ENCODE results near the gene EPS8.
A peak's percentile ranks its signal among the peaks of the same experiment; 100 is the strongest.

EPS8 gene

DNA sequence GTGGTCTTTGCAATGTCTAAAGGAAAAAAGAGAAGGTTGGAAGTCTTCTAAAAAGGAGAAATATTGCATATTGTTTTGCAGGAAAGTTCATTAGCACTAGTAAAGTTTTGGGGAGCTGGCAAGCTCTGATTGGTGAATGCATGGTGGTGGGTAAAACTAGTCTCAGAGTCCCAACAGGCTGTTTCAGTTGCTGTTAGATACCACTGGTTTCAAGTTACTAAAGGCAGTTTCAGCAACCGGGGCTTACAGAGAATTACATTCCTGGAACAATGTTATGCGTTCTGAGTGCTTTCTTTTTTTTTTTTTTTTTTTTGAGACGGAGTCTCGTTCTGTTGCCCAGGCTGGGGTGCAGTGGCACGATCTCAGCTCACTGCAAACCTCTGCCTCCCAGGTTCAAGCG, 208.2 kb downstream of the EPS8 start:
- no peaks in the 10 kb centered on the region for H3K4me1 ChIP-seq (ENCODE audit: insufficient read depth, low read length, poor library complexity, severe bottlenecking)
- H3K9me3 ChIP-seq (ENCODE audit: insufficient read depth, low read depth, low read length): no peaks in the 10 kb centered on the region
- no peaks in the 10 kb centered on the region for H3F3A ChIP-seq (ENCODE audit: low read depth)
- H3K9me2 ChIP-seq (replicated peaks; ENCODE audit: low read depth, low read length): no peaks in the 10 kb centered on the region
- H3K4me2 ChIP-seq (ENCODE audit: low read depth, low read length, poor library complexity, severe bottlenecking): no peak overlapping the region
- no peak overlapping the region for H3K9ac ChIP-seq (ENCODE audit: low read depth, low read length, poor library complexity, severe bottlenecking)
- H3K4me3 ChIP-seq (ENCODE audit: low read length, poor library complexity, severe bottlenecking): no peak overlapping the region
- no peaks in the 10 kb centered on the region for H4K20me1 ChIP-seq (ENCODE audit: insufficient read depth, low read length, poor library complexity, severe bottlenecking)
- no peak for TF ChIP-seq EZH2phosphoT487 (IDR thresholded peaks at IDR 0.05; ENCODE audit: borderline replicate concordance)
- TF ChIP-seq, protein P1, sequence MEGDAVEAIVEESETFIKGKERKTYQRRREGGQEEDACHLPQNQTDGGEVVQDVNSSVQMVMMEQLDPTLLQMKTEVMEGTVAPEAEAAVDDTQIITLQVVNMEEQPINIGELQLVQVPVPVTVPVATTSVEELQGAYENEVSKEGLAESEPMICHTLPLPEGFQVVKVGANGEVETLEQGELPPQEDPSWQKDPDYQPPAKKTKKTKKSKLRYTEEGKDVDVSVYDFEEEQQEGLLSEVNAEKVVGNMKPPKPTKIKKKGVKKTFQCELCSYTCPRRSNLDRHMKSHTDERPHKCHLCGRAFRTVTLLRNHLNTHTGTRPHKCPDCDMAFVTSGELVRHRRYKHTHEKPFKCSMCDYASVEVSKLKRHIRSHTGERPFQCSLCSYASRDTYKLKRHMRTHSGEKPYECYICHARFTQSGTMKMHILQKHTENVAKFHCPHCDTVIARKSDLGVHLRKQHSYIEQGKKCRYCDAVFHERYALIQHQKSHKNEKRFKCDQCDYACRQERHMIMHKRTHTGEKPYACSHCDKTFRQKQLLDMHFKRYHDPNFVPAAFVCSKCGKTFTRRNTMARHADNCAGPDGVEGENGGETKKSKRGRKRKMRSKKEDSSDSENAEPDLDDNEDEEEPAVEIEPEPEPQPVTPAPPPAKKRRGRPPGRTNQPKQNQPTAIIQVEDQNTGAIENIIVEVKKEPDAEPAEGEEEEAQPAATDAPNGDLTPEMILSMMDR (conservative IDR thresholded peaks at IDR 0.05; ENCODE audit: low read length): no peak
- no peak overlapping the region for H2AFZ ChIP-seq (ENCODE audit: low read length)
- H3K36me3 ChIP-seq (ENCODE audit: insufficient read depth, low read length): no peaks in the 10 kb centered on the region
- no peaks in the 10 kb centered on the region for H3K79me2 ChIP-seq (ENCODE audit: insufficient read depth, low read length)
- H3K27me3 ChIP-seq (ENCODE audit: insufficient read depth, low read length, poor library complexity, severe bottlenecking): no peaks in the 10 kb centered on the region

DNA sequence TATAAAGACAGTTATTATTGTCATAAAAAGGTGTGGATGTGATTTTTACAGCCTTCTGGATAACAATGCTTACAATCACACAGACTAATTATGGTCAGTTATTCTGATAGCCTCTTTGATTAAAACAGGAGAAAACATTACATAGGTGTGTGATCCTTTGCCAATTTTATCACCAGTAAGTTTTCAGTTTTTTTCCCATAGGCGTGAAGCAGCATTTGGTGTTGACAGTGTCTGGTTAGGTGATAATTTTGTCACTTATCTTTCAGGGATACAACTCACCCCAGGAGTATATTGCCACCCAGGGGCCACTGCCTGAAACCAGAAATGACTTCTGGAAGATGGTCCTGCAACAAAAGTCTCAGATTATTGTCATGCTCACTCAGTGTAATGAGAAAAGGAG, 208.8 kb downstream of the EPS8 start:
- Histone ChIP-seq H3K9me3 (ENCODE audit: insufficient read depth, low read depth, low read length) (no peaks in the 10 kb centered on the region), H3K4me1 (ENCODE audit: insufficient read depth, low read length, poor library complexity, severe bottlenecking) (no peaks in the 10 kb centered on the region), H3K27me3 (ENCODE audit: insufficient read depth, low read length, poor library complexity, severe bottlenecking) (no peaks in the 10 kb centered on the region), H3K4me3 (ENCODE audit: low read length, poor library complexity, severe bottlenecking) (no peak overlapping the region), H3F3A (ENCODE audit: low read depth) (no peaks in the 10 kb centered on the region), H2AFZ (ENCODE audit: low read length) (no peak overlapping the region), H3K9ac (ENCODE audit: low read depth, low read length, poor library complexity, severe bottlenecking) (no peak overlapping the region), H3K36me3 (ENCODE audit: insufficient read depth, low read length) (no peaks in the 10 kb centered on the region), H3K4me2 (ENCODE audit: low read depth, low read length, poor library complexity, severe bottlenecking) (no peak overlapping the region), H3K9me2 (replicated peaks; ENCODE audit: low read depth, low read length) (no peaks in the 10 kb centered on the region), H4K20me1 (ENCODE audit: insufficient read depth, low read length, poor library complexity, severe bottlenecking) (no peaks in the 10 kb centered on the region), H3K79me2 (ENCODE audit: insufficient read depth, low read length) (no peaks in the 10 kb centered on the region)
- TF ChIP-seq, protein P1 (conservative IDR thresholded peaks at IDR 0.05; ENCODE audit: low read length): peak; percentile 23; the same call in 1 of the 2 replicates
- TF ChIP-seq EZH2phosphoT487 (IDR thresholded peaks at IDR 0.05; ENCODE audit: borderline replicate concordance): no peak

DNA sequence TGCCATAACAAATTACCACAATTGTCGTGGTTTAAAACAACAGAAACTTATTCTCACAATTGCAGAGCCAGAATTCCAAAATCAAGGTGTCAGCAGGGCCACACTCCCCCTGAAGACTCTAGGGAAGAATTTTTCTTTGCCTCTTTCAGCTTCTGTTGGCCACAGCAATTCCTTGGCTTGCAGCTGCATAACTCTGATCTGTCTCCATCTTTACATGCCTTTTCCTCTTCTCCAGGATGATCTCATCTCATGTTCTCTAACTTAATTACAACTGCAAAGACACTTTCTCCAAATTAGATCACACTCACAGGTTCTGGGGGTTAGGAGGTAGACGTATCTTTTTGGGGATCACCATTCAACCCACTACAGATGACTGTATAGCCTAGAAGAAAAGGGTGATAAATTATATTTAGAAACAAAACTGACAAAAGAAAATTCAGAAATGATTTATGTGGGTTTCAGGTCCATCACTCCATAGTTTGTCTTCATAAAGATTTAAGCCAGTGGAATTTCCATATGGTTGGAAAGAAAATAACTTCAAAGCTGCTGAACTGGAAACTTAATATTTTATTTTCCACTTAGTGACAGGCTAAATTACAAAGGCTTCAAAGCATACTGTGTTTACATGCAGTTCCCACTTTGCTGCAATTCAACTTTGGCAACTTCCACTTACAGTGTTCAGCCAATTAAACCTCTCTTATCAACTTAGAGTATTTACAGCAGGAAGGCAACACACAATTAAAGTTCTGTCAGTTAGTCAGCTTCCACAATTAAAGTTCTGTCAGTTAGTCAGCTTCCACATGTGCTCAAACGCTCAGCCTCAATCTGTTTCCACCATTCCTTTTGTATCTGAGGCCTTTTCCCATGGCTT, 213.3 kb downstream of the EPS8 start:
- no peaks in the 10 kb centered on the region for H3K27me3 ChIP-seq (ENCODE audit: insufficient read depth, low read length, poor library complexity, severe bottlenecking)
- no peak overlapping the region for H3K4me2 ChIP-seq (ENCODE audit: low read depth, low read length, poor library complexity, severe bottlenecking)
- no peaks in the 10 kb centered on the region for H3K9me3 ChIP-seq (ENCODE audit: insufficient read depth, low read depth, low read length)
- no peaks in the 10 kb centered on the region for H4K20me1 ChIP-seq (ENCODE audit: insufficient read depth, low read length, poor library complexity, severe bottlenecking)
- TF ChIP-seq, protein P1 (conservative IDR thresholded peaks at IDR 0.05; ENCODE audit: low read length): no peak
- no peak for TF ChIP-seq EZH2phosphoT487 (IDR thresholded peaks at IDR 0.05; ENCODE audit: borderline replicate concordance)
- H3F3A ChIP-seq (ENCODE audit: low read depth): no peaks in the 10 kb centered on the region
- no peak overlapping the region for H3K4me3 ChIP-seq (ENCODE audit: low read length, poor library complexity, severe bottlenecking)
- H3K9ac ChIP-seq (ENCODE audit: low read depth, low read length, poor library complexity, severe bottlenecking): no peak overlapping the region
- H3K4me1 ChIP-seq (ENCODE audit: insufficient read depth, low read length, poor library complexity, severe bottlenecking): no peaks in the 10 kb centered on the region
- H3K9me2 ChIP-seq (replicated peaks; ENCODE audit: low read depth, low read length): no peaks in the 10 kb centered on the region
- no peaks in the 10 kb centered on the region for H3K79me2 ChIP-seq (ENCODE audit: insufficient read depth, low read length)
- no peak overlapping the region for H2AFZ ChIP-seq (ENCODE audit: low read length)
- no peaks in the 10 kb centered on the region for H3K36me3 ChIP-seq (ENCODE audit: insufficient read depth, low read length)
